Activated CD4-positive, alpha-beta memory T cell treated with anti-CD3 and anti-CD28 coated beads, Interleukin-2, amount 10 ng/mL, durations not matched to agents 7 days and 5 days (primary cell): ENCODE data around the gene SERTAD2. TPM values are rescaled to one million over a fixed set of nuclear protein-coding genes. Genes with fewer than 3 reads are reported as not detected.

ENCODE experiments used
- CTCF ChIA-PET: fragments of 350-600 bp; sonication (Branson Sonifier 250); formaldehyde crosslinking; loops from one replicate; lab custom pipeline; 2021; ENCODE audit warnings: antibody characterized with exemption, inconsistent platforms; lab: Charles Lee
- POLR2A ChIA-PET: fragments of 350-600 bp; sonication (Branson Sonifier 250); formaldehyde crosslinking; loops from one replicate; lab custom pipeline; 2021; ENCODE audit warnings: antibody characterized with exemption; lab: Charles Lee
- DNase-seq: peaks from one replicate; pipeline ENCODE4 v3.0.0-alpha.2; 2020
- H3K27ac Mint-ChIP-seq: one replicate; pipeline ENCODE4 v1.8.0; 2021; ENCODE audit warnings: mild to moderate bottlenecking, mixed read lengths
- H3K27me3 Mint-ChIP-seq: one replicate; pipeline ENCODE4 v1.8.0; 2021; ENCODE audit warnings: mixed read lengths
- H3K36me3 Mint-ChIP-seq: one replicate; pipeline ENCODE4 v1.8.0; 2021; ENCODE audit warnings: low read depth, mixed read lengths
- H3K4me1 Mint-ChIP-seq: one replicate; pipeline ENCODE4 v1.8.0; 2021; ENCODE audit warnings: mixed read lengths
- H3K4me3 Mint-ChIP-seq: one replicate; pipeline ENCODE4 v1.8.0; 2021; ENCODE audit warnings: mild to moderate bottlenecking, mixed read lengths
- H3K9me3 Mint-ChIP-seq: one replicate; pipeline ENCODE4 v1.8.0; 2021; ENCODE audit warnings: mixed read lengths
- total RNA-seq, 2 experiments: library from RNA; stranded (reverse); gene quantifications; one replicate each; pipeline ENCODE4 v1.2.3, GENCODE V29; 2021

Gene SERTAD2
- 10 to 100 TPM; 16.2 to 17.5 TPM for total RNA-seq

GRCh38 chr2:64653109-64654062 lies at the start of gene SERTAD2:
TSS of gene SERTAD2 (minus strand) at chr2:64653913. CDS start at chr2:64636871, 17,042 bp downstream.
- Mint-ChIP-seq H3K36me3 (peaks cover 4% of the 10 kb centered on the region), H3K9me3 (no peaks in the 10 kb centered on the region), H3K27me3 (peaks cover 11% of the 10 kb centered on the region), H3K4me1 (peaks cover 48% of the 10 kb centered on the region), H3K4me3 (peak within 1 kb of the TSS; percentile 91), H3K27ac (peak within 1 kb of the TSS; percentile 86)
- ChIA-PET CTCF (interaction anchor here (0.7 to 7.5 kb wide), 25 partner anchors 9 to 323 kb away, joined by 3 to 91 read pairs (median 5); partner anchors contain the start of gene AFTPH), POLR2A (interaction anchor here (0.8 to 6.4 kb wide), 38 partner anchors 9 to 1065 kb away, joined by 3 to 87 read pairs (median 4); partner anchors contain the start of genes ACTR2, AFTPH, CEP68 and MDH1)
- DNase-seq: peak; percentile 87

- Mint-ChIP-seq H3K27ac (peak overlapping the region; percentile 72), H3K4me1 (peaks cover 55% of the 10 kb centered on the region), H3K4me3 (peak overlapping the region; percentile 16), H3K9me3 (no peaks in the 10 kb centered on the region), H3K27me3 (no peaks in the 10 kb centered on the region), H3K36me3 (peaks cover 10% of the 10 kb centered on the region)
- POLR2A ChIA-PET: interaction anchor here (1.0 kb wide), 1 partner anchor 89 kb away, joined by 3 read pairs; no protein-coding TSS in a partner anchor
- DNase-seq: no peak
- CTCF ChIA-PET: interaction anchor here (0.9 kb wide), 1 partner anchor 37 kb away, joined by 7 read pairs; no protein-coding TSS in a partner anchor
Observed at GRCh38 chr2:64700133-64700809, 46.6 kb upstream of the SERTAD2 start.

- peaks cover 54% of the 10 kb centered on the region for H3K4me1 Mint-ChIP-seq
- CTCF ChIA-PET: interaction anchor here (0.9 to 1.5 kb wide), 2 partner anchors 38 to 47 kb away, joined by 3 to 7 read pairs; no protein-coding TSS in a partner anchor
- H3K4me3 Mint-ChIP-seq: peak overlapping the region; percentile 16
- peaks cover 10% of the 10 kb centered on the region for H3K36me3 Mint-ChIP-seq
- H3K27ac Mint-ChIP-seq: peak overlapping the region; percentile 72
- H3K27me3 Mint-ChIP-seq: no peaks in the 10 kb centered on the region
- H3K9me3 Mint-ChIP-seq: no peaks in the 10 kb centered on the region
- DNase-seq: peak; percentile 24
- POLR2A ChIA-PET: interaction anchor here (1.0 kb wide), 1 partner anchor 88 kb away, joined by 3 read pairs; no protein-coding TSS in a partner anchor
Observed at GRCh38 chr2:64699712-64700111, 46.0 kb upstream of the SERTAD2 start.

DNA sequence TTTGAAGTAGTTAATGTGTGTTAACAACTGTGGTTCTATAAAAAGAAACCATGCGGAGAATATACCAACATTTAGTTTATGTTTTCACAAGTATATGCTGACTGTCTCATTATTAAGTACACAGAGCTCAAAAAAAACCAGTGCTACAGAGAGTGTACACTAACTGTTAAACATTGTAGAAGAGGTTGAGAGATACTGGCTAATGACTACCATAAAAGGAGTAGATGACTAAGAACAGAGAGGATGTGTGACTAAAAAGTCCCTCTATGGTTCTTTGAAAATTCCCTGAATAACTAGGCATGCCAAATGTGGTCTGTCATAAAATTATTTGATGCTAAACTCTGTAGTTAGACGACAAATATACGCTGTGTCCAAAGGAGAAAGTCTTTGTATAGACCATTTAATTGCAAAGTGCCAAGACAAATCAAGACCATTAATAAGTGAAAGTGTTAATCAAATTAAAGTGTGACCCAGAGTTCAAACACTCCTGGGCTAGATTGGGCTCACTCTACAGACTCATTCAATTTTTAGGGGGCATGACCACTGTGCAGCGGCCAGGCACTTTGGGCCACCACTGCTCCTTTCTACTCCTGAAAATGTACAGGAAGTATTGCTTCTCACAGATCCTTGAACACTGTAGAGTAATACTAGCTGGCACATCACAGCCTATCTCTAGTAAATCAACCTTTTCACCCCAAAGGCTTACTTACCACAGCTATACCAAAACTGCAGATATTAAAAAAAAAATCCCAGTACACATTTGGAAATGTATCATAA lies 45.1 kb upstream of the SERTAD2 start:
- Mint-ChIP-seq H3K4me3 (no peak overlapping the region), H3K9me3 (no peaks in the 10 kb centered on the region), H3K27ac (peak overlapping the region; percentile 72), H3K36me3 (peaks cover 10% of the 10 kb centered on the region), H3K4me1 (peaks cover 53% of the 10 kb centered on the region), H3K27me3 (no peaks in the 10 kb centered on the region)
- no peak for DNase-seq
- POLR2A ChIA-PET: interaction anchor here (1.0 to 1.3 kb wide), 3 partner anchors 29 to 52 kb away, joined by 3 to 5 read pairs (median 3); no protein-coding TSS in a partner anchor
- CTCF ChIA-PET: interaction anchor here (0.7 to 1.5 kb wide), 3 partner anchors 43 to 48 kb away, joined by 3 to 4 read pairs (median 3); partner anchors contain the start of gene SERTAD2

GRCh38 chr2:64698177-64698643 lies 44.5 kb upstream of the SERTAD2 start:
- Mint-ChIP-seq H3K4me1 (peaks cover 53% of the 10 kb centered on the region), H3K36me3 (peaks cover 10% of the 10 kb centered on the region), H3K4me3 (no peak overlapping the region), H3K27me3 (no peaks in the 10 kb centered on the region), H3K27ac (peak overlapping the region; percentile 72), H3K9me3 (no peaks in the 10 kb centered on the region)
- ChIA-PET POLR2A (interaction anchor here (1.0 to 1.3 kb wide), 3 partner anchors 29 to 53 kb away, joined by 3 to 5 read pairs (median 3); no protein-coding TSS in a partner anchor), CTCF (interaction anchor here (1.3 to 1.5 kb wide), 2 partner anchors 44 to 49 kb away, joined by 3 to 4 read pairs; partner anchors contain the start of gene SERTAD2)
- no peak for DNase-seq

DNA sequence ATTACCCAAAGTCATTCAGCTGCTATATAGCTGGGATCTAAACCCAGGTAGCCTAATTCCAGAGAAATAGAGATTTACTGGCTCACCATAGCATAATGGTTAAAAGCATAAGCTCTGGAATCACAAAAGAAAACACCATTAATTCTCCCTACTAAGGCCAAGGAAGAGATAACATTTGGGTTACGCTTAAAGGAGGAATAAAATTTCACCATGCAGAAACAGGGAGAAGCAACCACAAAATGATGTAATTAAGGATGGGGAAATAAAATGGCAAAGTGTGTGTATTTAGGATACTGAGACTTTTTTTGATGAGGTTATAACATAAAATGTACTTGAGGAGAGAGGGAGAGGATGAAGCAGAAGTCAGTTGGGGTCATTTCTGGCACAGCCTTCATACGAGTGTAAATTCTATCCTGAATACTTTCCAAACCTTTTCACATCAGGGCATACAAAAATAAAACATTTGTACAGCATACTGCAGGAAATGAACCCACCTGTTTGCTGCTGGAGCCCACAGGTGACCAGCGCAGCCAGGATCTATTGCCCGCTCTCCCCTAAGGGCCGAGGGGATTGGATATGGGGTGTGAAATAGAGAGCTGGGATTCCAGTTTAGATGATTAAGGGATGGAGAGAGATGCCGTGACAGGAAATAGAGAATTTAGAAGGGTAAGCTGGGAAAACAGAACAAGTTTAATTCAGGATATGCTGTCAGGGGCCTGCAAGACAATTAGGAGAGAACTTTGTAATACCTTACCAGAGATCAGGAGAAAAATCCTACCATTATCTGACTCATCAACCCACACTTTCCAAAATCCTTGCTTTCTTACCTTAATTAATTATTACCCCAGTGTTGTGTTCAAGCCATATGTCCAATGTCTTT lies 43.8 kb upstream of the SERTAD2 start:
- Mint-ChIP-seq H3K4me1 (peaks cover 53% of the 10 kb centered on the region), H3K4me3 (no peak overlapping the region)
- POLR2A ChIA-PET: interaction anchor here (2.1 kb wide), 1 partner anchor 45 kb away, joined by 15 read pairs; the partner anchor contains the start of gene SERTAD2

DNA sequence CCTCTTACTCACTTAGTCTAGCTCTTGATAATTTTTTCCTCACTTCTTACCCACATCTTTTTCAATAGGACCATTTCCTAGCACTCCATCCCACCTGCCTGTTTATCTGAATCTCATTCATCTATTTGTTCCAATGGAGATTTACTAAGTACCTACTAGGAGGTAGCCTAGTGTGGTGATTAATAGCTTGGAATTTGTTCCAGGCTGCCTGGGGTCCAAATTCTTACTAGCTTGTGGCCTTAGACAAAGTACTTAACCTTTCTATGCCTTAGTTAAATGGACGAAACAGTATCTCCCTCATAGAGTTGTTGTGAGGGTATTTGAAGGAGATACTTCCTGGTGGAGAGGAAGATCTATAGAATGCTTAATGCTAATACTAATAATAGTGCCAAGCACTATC lies 42.9 kb upstream of the SERTAD2 start:
- Mint-ChIP-seq H3K27me3 (peaks cover 5% of the 10 kb centered on the region), H3K9me3 (peaks cover 2% of the 10 kb centered on the region), H3K27ac (no peak overlapping the region), H3K4me1 (peaks cover 53% of the 10 kb centered on the region), H3K4me3 (no peak overlapping the region), H3K36me3 (peaks cover 7% of the 10 kb centered on the region)
- CTCF ChIA-PET: interaction anchor here (0.7 to 1.0 kb wide), 3 partner anchors 10 to 50 kb away, joined by 3 to 4 read pairs (median 3); no protein-coding TSS in a partner anchor
- no peak for DNase-seq
- POLR2A ChIA-PET: interaction anchor here (0.9 to 2.1 kb wide), 4 partner anchors 9 to 80 kb away, joined by 3 to 15 read pairs (median 4); partner anchors contain the start of gene SERTAD2

More for the DNA sequence above, 43.8 kb upstream of the SERTAD2 start:
- no peaks in the 10 kb centered on the region for H3K27me3 Mint-ChIP-seq
- no peak for DNase-seq
- peak overlapping the region; percentile 72 for H3K27ac Mint-ChIP-seq
- H3K36me3 Mint-ChIP-seq: peaks cover 10% of the 10 kb centered on the region
- CTCF ChIA-PET: interaction anchor here (0.7 to 1.3 kb wide), 2 partner anchors 44 to 51 kb away, joined by 3 to 4 read pairs; partner anchors contain the start of gene SERTAD2
- H3K9me3 Mint-ChIP-seq: no peaks in the 10 kb centered on the region

GRCh38 chr2:64695721-64696261 lies 42.1 kb upstream of the SERTAD2 start:
- Mint-ChIP-seq H3K4me3 (no peak overlapping the region), H3K4me1 (peaks cover 50% of the 10 kb centered on the region), H3K27me3 (peaks cover 5% of the 10 kb centered on the region), H3K9me3 (peaks cover 2% of the 10 kb centered on the region), H3K36me3 (peaks cover 4% of the 10 kb centered on the region), H3K27ac (no peak overlapping the region)
- ChIA-PET POLR2A (interaction anchor here (0.9 to 2.1 kb wide), 4 partner anchors 8 to 79 kb away, joined by 3 to 15 read pairs (median 4); partner anchors contain the start of gene SERTAD2), CTCF (interaction anchor here (0.7 to 1.0 kb wide), 2 partner anchors 9 to 18 kb away, joined by 3 to 4 read pairs; no protein-coding TSS in a partner anchor)
- DNase-seq: no peak

DNA sequence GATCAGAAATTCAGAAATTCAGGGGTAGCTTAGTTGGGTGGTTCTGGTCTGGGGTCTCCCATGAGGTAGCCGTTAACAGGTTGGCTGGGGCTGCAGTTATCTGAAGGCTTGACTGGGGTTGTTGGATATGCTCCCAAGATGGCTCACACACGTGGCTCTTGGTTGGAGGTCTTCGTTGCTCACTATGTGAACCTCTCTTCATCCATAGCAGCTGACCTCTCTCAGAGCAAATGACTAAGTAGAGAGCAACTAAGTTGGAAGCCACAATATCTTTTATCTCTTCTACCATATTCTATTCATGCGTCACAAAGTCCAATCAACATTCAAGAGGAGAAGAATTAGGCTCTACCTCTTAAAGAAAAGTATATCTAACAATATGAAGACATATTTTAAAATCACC lies 38.7 kb upstream of the SERTAD2 start:
- H3K4me1 Mint-ChIP-seq: peaks cover 18% of the 10 kb centered on the region
- peaks cover 2% of the 10 kb centered on the region for H3K9me3 Mint-ChIP-seq
- H3K4me3 Mint-ChIP-seq: no peak overlapping the region
- CTCF ChIA-PET: no interaction called here
- H3K36me3 Mint-ChIP-seq: peaks cover 3% of the 10 kb centered on the region
- POLR2A ChIA-PET: interaction anchor here (1.0 kb wide), 1 partner anchor 16 kb away, joined by 4 read pairs; no protein-coding TSS in a partner anchor
- no peak for DNase-seq
- no peak overlapping the region for H3K27ac Mint-ChIP-seq
- peaks cover 9% of the 10 kb centered on the region for H3K27me3 Mint-ChIP-seq

- H3K4me3 Mint-ChIP-seq: no peak overlapping the region
- H3K4me1 Mint-ChIP-seq: no peaks in the 10 kb centered on the region
- POLR2A ChIA-PET: no interaction called here
- H3K36me3 Mint-ChIP-seq: peaks cover 3% of the 10 kb centered on the region
- H3K27ac Mint-ChIP-seq: no peak overlapping the region
- no peak for DNase-seq
- H3K9me3 Mint-ChIP-seq: peaks cover 2% of the 10 kb centered on the region
- peaks cover 9% of the 10 kb centered on the region for H3K27me3 Mint-ChIP-seq
- CTCF ChIA-PET: no interaction called here
Observed at GRCh38 chr2:64688909-64689308, 35.2 kb upstream of the SERTAD2 start.
